Measurements from ENCODE around the gene SKOR1. TPM values are rescaled to one million over a fixed set of nuclear protein-coding genes. Genes with fewer than 3 reads are reported as not detected.
A peak's percentile ranks its signal among the peaks of the same experiment; 100 is the strongest.

The SKOR1 gene
- total and polyA plus RNA-seq, 10 of the 15 experiments (the other 5 are each of a cell fraction or from before 2014, with no cell fraction given) = 0.04 to 0.36 (median 0.10) TPM; not detected in 4

DNA sequence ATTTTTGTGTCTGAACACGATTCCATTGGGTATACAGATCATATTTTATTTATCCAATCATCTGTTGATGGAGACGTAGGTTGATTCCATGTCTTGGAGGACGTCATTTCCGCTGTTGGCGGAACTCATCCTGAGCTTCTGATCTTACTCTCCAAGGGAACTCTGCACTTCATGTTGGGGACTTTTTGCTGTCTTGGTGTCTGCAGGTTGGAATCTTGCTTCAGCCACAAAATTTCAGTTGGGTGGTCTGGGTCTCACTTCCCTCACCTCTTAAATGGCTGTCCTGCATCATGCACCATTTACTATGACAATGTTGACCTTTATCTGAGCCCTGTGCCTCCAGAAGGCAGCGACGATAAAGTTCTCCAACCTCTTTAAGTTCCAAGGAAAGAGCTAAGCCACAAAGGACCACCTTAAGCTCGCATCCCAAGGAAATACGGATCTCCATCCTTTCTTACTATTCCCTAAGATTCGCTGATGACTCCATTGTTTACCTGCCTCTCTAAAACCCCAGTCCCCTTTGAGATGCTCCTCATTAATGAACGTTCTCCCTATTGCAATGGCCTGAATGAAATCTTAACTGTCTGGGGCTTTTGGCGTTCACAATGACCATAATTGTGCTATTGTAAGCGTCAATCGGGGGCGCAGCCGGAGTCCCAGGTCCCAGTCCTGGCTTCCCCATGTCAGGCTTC, 37.6 kb downstream of the SKOR1 start (continued):
- TF ChIP-seq, protein P1, sequence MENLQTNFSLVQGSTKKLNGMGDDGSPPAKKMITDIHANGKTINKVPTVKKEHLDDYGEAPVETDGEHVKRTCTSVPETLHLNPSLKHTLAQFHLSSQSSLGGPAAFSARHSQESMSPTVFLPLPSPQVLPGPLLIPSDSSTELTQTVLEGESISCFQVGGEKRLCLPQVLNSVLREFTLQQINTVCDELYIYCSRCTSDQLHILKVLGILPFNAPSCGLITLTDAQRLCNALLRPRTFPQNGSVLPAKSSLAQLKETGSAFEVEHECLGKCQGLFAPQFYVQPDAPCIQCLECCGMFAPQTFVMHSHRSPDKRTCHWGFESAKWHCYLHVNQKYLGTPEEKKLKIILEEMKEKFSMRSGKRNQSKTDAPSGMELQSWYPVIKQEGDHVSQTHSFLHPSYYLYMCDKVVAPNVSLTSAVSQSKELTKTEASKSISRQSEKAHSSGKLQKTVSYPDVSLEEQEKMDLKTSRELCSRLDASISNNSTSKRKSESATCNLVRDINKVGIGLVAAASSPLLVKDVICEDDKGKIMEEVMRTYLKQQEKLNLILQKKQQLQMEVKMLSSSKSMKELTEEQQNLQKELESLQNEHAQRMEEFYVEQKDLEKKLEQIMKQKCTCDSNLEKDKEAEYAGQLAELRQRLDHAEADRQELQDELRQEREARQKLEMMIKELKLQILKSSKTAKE (IDR thresholded peaks at IDR 0.05; ENCODE audit: low read depth, poor library complexity, severe bottlenecking) = peak; percentile 61
- TF ChIP-seq HDAC2 (IDR thresholded peaks at IDR 0.05) = no peak
- peak; percentile 78 for TF ChIP-seq IKZF1 (conservative IDR thresholded peaks at IDR 0.05)
- TF ChIP-seq HDGF (IDR thresholded peaks at IDR 0.05) = no peak
- TF ChIP-seq, protein P2, sequence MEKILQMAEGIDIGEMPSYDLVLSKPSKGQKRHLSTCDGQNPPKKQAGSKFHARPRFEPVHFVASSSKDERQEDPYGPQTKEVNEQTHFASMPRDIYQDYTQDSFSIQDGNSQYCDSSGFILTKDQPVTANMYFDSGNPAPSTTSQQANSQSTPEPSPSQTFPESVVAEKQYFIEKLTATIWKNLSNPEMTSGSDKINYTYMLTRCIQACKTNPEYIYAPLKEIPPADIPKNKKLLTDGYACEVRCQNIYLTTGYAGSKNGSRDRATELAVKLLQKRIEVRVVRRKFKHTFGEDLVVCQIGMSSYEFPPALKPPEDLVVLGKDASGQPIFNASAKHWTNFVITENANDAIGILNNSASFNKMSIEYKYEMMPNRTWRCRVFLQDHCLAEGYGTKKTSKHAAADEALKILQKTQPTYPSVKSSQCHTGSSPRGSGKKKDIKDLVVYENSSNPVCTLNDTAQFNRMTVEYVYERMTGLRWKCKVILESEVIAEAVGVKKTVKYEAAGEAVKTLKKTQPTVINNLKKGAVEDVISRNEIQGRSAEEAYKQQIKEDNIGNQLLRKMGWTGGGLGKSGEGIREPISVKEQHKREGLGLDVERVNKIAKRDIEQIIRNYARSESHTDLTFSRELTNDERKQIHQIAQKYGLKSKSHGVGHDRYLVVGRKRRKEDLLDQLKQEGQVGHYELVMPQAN (conservative IDR thresholded peaks at IDR 0.05) = no peak; the same call in 1 of the 2 replicates
- no peak for TF ChIP-seq SUPT20H (IDR thresholded peaks at IDR 0.05; ENCODE audit: borderline replicate concordance, control insufficient read depth, low read depth, low read length)
- TF ChIP-seq CEBPB (IDR thresholded peaks at IDR 0.05; ENCODE audit: borderline replicate concordance in 1 of 2, low read depth in 2 of 2, low read length in 2 of 2) = no peak
- TF ChIP-seq NFYB (IDR thresholded peaks at IDR 0.05; ENCODE audit: insufficient read depth, low read depth, low read length) = peak; percentile 89
- no peak for TF ChIP-seq POLR2AphosphoS2 (IDR thresholded peaks at IDR 0.05; ENCODE audit: low read depth, low read length)
- TF ChIP-seq, protein P3, sequence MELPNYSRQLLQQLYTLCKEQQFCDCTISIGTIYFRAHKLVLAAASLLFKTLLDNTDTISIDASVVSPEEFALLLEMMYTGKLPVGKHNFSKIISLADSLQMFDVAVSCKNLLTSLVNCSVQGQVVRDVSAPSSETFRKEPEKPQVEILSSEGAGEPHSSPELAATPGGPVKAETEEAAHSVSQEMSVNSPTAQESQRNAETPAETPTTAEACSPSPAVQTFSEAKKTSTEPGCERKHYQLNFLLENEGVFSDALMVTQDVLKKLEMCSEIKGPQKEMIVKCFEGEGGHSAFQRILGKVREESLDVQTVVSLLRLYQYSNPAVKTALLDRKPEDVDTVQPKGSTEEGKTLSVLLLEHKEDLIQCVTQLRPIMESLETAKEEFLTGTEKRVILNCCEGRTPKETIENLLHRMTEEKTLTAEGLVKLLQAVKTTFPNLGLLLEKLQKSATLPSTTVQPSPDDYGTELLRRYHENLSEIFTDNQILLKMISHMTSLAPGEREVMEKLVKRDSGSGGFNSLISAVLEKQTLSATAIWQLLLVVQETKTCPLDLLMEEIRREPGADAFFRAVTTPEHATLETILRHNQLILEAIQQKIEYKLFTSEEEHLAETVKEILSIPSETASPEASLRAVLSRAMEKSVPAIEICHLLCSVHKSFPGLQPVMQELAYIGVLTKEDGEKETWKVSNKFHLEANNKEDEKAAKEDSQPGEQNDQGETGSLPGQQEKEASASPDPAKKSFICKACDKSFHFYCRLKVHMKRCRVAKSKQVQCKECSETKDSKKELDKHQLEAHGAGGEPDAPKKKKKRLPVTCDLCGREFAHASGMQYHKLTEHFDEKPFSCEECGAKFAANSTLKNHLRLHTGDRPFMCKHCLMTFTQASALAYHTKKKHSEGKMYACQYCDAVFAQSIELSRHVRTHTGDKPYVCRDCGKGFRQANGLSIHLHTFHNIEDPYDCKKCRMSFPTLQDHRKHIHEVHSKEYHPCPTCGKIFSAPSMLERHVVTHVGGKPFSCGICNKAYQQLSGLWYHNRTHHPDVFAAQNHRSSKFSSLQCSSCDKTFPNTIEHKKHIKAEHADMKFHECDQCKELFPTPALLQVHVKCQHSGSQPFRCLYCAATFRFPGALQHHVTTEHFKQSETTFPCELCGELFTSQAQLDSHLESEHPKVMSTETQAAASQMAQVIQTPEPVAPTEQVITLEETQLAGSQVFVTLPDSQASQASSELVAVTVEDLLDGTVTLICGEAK (IDR thresholded peaks at IDR 0.05; ENCODE audit: borderline replicate concordance) = peak; percentile 54; the same call in 1 of the 2 replicates
- no peak; a peak in 1 of 4 replicates for TF ChIP-seq BHLHE40 (IDR thresholded peaks at IDR 0.05; ENCODE audit: borderline replicate concordance in 1 of 2, low read depth in 2 of 2, low read length in 1 of 2)
- TF ChIP-seq, protein P4, sequence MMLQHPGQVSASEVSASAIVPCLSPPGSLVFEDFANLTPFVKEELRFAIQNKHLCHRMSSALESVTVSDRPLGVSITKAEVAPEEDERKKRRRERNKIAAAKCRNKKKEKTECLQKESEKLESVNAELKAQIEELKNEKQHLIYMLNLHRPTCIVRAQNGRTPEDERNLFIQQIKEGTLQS (IDR thresholded peaks at IDR 0.05; ENCODE audit: borderline replicate concordance, extremely low read depth, low read depth, low read length) = no peak
- TF ChIP-seq EZH2 (IDR thresholded peaks at IDR 0.05; ENCODE audit: borderline replicate concordance, control insufficient read depth, low read depth, low read length) = no peak
- peak; percentile 74 for TF ChIP-seq YY1 (IDR thresholded peaks at IDR 0.05; ENCODE audit: low read depth, low read length)
- TF ChIP-seq, protein P5, sequence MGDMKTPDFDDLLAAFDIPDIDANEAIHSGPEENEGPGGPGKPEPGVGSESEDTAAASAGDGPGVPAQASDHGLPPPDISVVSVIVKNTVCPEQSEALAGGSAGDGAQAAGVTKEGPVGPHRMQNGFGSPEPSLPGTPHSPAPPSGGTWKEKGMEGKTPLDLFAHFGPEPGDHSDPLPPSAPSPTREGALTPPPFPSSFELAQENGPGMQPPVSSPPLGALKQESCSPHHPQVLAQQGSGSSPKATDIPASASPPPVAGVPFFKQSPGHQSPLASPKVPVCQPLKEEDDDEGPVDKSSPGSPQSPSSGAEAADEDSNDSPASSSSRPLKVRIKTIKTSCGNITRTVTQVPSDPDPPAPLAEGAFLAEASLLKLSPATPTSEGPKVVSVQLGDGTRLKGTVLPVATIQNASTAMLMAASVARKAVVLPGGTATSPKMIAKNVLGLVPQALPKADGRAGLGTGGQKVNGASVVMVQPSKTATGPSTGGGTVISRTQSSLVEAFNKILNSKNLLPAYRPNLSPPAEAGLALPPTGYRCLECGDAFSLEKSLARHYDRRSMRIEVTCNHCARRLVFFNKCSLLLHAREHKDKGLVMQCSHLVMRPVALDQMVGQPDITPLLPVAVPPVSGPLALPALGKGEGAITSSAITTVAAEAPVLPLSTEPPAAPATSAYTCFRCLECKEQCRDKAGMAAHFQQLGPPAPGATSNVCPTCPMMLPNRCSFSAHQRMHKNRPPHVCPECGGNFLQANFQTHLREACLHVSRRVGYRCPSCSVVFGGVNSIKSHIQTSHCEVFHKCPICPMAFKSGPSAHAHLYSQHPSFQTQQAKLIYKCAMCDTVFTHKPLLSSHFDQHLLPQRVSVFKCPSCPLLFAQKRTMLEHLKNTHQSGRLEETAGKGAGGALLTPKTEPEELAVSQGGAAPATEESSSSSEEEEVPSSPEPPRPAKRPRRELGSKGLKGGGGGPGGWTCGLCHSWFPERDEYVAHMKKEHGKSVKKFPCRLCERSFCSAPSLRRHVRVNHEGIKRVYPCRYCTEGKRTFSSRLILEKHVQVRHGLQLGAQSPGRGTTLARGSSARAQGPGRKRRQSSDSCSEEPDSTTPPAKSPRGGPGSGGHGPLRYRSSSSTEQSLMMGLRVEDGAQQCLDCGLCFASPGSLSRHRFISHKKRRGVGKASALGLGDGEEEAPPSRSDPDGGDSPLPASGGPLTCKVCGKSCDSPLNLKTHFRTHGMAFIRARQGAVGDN (IDR thresholded peaks at IDR 0.05) = peak; percentile 84; the same call in 1 of the 2 replicates

Data from GM12878 (cell line).